HAP-1 (cell line): ENCODE results near the gene SLC6A18.
"Not testable (repeated sequence)": the region's sequence is repeated elsewhere in the genome, so short reads cannot be mapped to it uniquely, and the experiment has no call there.

Source experiments
- DNase-seq, 2 experiments: peaks; one replicate each; pipeline ENCODE4 v3.0.0-alpha.2; 2016 to 2020; ENCODE audit warnings: low spot score in 2 of 2
- H3K27me3 ChIP-seq: fragments of 250-450 bp; sonication (Bioruptor Pico); 2 replicates; pipeline ENCODE4 v1.5.1; 2020; ENCODE audit warnings: low read depth, mild to moderate bottlenecking, moderate library complexity
- H3K36me3 ChIP-seq: fragments of 250-450 bp; sonication (Bioruptor Pico); replicated peaks from 2 replicates; pipeline ENCODE4 v1.5.1; 2020; ENCODE audit warnings: mild to moderate bottlenecking
- H3K4me1 ChIP-seq: fragments of 250-450 bp; sonication (Bioruptor Pico); 2 replicates; pipeline ENCODE4 v1.5.1; 2020; ENCODE audit warnings: mild to moderate bottlenecking
- H3K4me3 ChIP-seq: fragments of 250-450 bp; sonication (Bioruptor Pico); 2 replicates; pipeline ENCODE4 v1.5.1; 2020; ENCODE audit warnings: mild to moderate bottlenecking, moderate library complexity
- H3K9me3 ChIP-seq: fragments of 250-450 bp; sonication (Bioruptor Pico); 2 replicates; pipeline ENCODE4 v1.5.1; 2020; ENCODE audit warnings: mild to moderate bottlenecking, moderate library complexity
- in situ Hi-C: fragments of 300-500 bp; cut with MboI; formaldehyde crosslinking; loops from 3 replicates; pipeline ENCODE4 v1.14.3; 2020; ENCODE audit warnings: low sequenced_read_pairs, inconsistent platforms, mixed read lengths

Gene SLC6A18

DNA sequence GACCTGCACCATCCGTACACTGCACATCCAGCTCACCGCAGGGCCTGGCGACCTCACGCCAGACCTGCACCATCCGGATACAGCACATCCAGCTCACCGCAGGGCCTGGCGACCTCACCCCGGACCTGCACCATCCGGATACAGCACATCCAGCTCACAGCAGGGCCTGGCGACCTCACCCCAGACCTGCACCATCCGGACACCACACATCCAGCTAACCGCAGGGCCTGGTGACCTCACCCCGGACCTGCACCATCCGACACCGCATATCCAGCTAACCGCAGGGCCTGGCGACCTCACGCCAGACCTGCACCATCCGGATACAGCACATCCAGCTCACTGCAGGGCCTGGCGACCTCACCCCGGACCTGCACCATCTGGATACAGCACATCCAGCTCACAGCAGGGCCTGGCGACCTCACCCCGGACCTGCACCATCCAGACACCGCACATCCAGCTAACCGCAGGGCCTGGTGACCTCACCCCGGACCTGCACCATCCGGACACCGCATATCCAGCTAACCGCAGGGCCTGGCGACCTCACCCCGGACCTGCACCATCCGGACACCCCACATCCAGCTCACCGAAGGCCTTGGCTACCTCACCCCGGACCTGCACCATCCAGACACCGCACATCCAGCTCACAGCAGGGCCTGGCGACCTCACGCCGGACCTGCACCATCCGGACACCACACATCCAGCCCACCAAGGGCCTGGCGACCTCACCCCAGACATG lies 58.0 kb downstream of the SLC6A18 start:
- H3K4me3 ChIP-seq, H3K4me1 ChIP-seq, H3K27me3 ChIP-seq, DNase-seq, H3K9me3 ChIP-seq, in situ Hi-C loops: not testable (repeated sequence)
- H3K36me3 ChIP-seq: peaks cover 18% of the 10 kb centered on the region

GRCh38 chr5:1283729-1284041 lies 58.5 kb downstream of the SLC6A18 start:
- in situ Hi-C loops: not testable (repeated sequence)
- H3K36me3 ChIP-seq: peaks cover 12% of the 10 kb centered on the region

GRCh38 chr5:1284336-1284970 lies 59.3 kb downstream of the SLC6A18 start:
- not testable (repeated sequence) for H3K27me3 ChIP-seq

More at GRCh38 chr5:1283729-1284041, 58.5 kb downstream of the SLC6A18 start:
- not testable (repeated sequence) for H3K27me3 ChIP-seq, DNase-seq, H3K4me1 ChIP-seq, H3K9me3 ChIP-seq, H3K4me3 ChIP-seq

GRCh38 chr5:1285141-1285540 lies 60.0 kb downstream of the SLC6A18 start:
- Histone ChIP-seq H3K4me1 (no peaks in the 10 kb centered on the region), H3K9me3 (no peaks in the 10 kb centered on the region), H3K36me3 (no peaks in the 10 kb centered on the region; the same call in 1 of the 2 replicates), H3K27me3 (no peaks in the 10 kb centered on the region), H3K4me3 (no peak overlapping the region)
- no peak for DNase-seq
- in situ Hi-C loops: no loop called here

More at GRCh38 chr5:1284336-1284970, 59.3 kb downstream of the SLC6A18 start:
- H3K9me3 ChIP-seq, DNase-seq, H3K4me3 ChIP-seq, H3K4me1 ChIP-seq, H3K36me3 ChIP-seq, in situ Hi-C loops: not testable (repeated sequence)

- H3K4me3 ChIP-seq: no peak overlapping the region
- in situ Hi-C loops: no loop called here
- no peak for DNase-seq
- H3K4me1 ChIP-seq: no peaks in the 10 kb centered on the region
- no peaks in the 10 kb centered on the region for H3K9me3 ChIP-seq
- no peaks in the 10 kb centered on the region for H3K27me3 ChIP-seq
- H3K36me3 ChIP-seq: no peaks in the 10 kb centered on the region; the same call in 1 of the 2 replicates
Observed at GRCh38 chr5:1285883-1286291, 60.7 kb downstream of the SLC6A18 start.

GRCh38 chr5:1288439-1289335 lies 63.5 kb downstream of the SLC6A18 start:
- DNase-seq: no peak
- Histone ChIP-seq H3K36me3 (peaks cover 4% of the 10 kb centered on the region; the same call in 1 of the 2 replicates), H3K4me3 (no peak overlapping the region), H3K9me3 (no peaks in the 10 kb centered on the region), H3K27me3 (no peaks in the 10 kb centered on the region), H3K4me1 (no peaks in the 10 kb centered on the region; the same call in 1 of the 2 replicates)
- in situ Hi-C loops: no loop called here

- DNase-seq, H3K4me1 ChIP-seq, H3K9me3 ChIP-seq, in situ Hi-C loops, H3K4me3 ChIP-seq, H3K27me3 ChIP-seq, H3K36me3 ChIP-seq: not testable (repeated sequence)
Observed at GRCh38 chr5:1289559-1289958, 64.4 kb downstream of the SLC6A18 start.

GRCh38 chr5:1290956-1291355 lies 65.8 kb downstream of the SLC6A18 start:
- in situ Hi-C loops, H3K36me3 ChIP-seq, H3K4me1 ChIP-seq, H3K9me3 ChIP-seq, DNase-seq, H3K27me3 ChIP-seq, H3K4me3 ChIP-seq: not testable (repeated sequence)

DNA sequence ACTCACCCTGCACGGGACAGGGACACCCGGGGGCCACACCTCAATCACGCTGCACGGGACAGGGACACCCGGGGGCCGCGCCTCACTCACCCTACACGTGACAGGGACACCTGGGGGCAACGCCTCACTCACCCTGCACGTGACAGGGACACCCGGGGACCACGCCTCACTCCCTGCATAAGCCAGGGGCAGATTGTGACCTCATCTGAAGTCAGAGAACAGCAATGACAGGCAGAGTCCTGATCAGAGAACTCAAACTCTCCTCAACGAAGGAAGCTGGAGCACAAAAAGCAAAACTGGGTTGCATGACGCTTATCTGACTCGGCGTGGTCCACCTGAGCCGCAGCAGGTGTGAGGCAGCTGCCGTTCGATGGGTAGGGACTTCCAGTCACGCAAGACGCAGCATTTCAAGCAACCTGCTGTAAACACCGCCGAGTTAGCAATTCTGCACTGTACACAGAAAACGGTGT lies 66.5 kb downstream of the SLC6A18 start:
- no peak overlapping the region for H3K4me3 ChIP-seq
- no peak for DNase-seq

DNA sequence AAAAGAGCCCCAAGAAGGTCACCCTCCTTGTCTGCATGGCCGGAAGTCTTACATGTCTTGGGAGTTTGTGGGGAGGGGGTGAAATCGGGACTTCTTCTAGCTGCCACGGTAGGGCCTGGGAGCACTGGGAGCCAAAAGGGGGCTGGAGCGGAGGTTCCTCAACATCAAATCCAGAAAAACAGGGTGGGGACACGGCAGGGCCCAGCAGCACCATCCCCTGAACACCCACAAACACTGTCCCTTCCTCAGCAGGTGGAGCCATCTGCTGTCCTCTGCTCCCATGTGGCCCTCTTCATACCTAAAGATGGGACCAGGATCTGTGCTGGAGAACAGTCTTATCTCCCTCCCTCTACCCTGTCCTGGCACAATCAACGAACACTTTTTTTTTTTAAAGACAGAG lies 67.0 kb downstream of the SLC6A18 start:
- no peaks in the 10 kb centered on the region for H3K9me3 ChIP-seq
- no peak overlapping the region for H3K4me3 ChIP-seq
- H3K4me1 ChIP-seq: peaks cover 5% of the 10 kb centered on the region
- no peaks in the 10 kb centered on the region for H3K27me3 ChIP-seq
- peaks cover 5% of the 10 kb centered on the region; the same call in 1 of the 2 replicates for H3K36me3 ChIP-seq
- DNase-seq: no peak
- in situ Hi-C loops: no loop called here

More for the DNA sequence above, 66.5 kb downstream of the SLC6A18 start:
- H3K9me3 ChIP-seq: no peaks in the 10 kb centered on the region
- in situ Hi-C loops: no loop called here
- peaks cover 5% of the 10 kb centered on the region for H3K4me1 ChIP-seq
- H3K27me3 ChIP-seq: no peaks in the 10 kb centered on the region
- H3K36me3 ChIP-seq: peaks cover 5% of the 10 kb centered on the region; the same call in 1 of the 2 replicates

DNA sequence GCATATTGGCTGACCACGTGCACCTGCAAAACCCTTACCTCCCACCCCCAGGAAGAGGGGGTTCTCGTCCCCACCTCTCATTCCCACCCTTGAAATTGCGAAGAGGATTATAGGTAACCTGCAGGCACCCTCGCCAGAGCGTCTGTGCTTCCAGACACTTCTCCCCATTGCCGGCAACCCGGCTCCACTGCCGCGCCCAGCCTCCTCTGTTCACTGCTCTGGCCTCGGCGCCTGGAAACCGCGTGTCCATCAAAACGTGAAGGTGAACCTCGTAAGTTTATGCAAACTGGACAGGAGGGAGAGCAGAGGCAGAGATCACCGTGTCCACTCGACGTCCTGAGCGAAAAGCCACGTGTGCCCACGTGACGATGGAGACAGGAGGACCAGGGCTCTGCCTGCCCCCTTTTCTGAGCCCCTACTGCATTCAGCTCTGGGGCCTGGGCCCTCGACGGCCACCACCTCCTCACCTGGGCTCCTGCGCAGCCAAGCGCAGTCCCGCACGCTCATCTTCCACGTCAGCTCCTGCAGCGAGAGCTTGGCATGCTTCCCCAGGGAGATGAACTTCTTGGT lies 67.8 kb downstream of the SLC6A18 start:
- Histone ChIP-seq H3K27me3 (no peaks in the 10 kb centered on the region), H3K9me3 (no peaks in the 10 kb centered on the region), H3K4me3 (no peak overlapping the region), H3K36me3 (peaks cover 5% of the 10 kb centered on the region; the same call in 1 of the 2 replicates), H3K4me1 (peaks cover 5% of the 10 kb centered on the region)
- DNase-seq: no peak
- in situ Hi-C loops: no loop called here

GRCh38 chr5:1293416-1294205 lies 68.4 kb downstream of the SLC6A18 start:
- in situ Hi-C loops: no loop called here
- Histone ChIP-seq H3K27me3 (no peaks in the 10 kb centered on the region), H3K4me1 (peaks cover 5% of the 10 kb centered on the region), H3K36me3 (peaks cover 5% of the 10 kb centered on the region; the same call in 1 of the 2 replicates), H3K4me3 (no peak overlapping the region), H3K9me3 (no peaks in the 10 kb centered on the region)
- no peak for DNase-seq
